ENCODE results near the gene SGF29.

DNA sequence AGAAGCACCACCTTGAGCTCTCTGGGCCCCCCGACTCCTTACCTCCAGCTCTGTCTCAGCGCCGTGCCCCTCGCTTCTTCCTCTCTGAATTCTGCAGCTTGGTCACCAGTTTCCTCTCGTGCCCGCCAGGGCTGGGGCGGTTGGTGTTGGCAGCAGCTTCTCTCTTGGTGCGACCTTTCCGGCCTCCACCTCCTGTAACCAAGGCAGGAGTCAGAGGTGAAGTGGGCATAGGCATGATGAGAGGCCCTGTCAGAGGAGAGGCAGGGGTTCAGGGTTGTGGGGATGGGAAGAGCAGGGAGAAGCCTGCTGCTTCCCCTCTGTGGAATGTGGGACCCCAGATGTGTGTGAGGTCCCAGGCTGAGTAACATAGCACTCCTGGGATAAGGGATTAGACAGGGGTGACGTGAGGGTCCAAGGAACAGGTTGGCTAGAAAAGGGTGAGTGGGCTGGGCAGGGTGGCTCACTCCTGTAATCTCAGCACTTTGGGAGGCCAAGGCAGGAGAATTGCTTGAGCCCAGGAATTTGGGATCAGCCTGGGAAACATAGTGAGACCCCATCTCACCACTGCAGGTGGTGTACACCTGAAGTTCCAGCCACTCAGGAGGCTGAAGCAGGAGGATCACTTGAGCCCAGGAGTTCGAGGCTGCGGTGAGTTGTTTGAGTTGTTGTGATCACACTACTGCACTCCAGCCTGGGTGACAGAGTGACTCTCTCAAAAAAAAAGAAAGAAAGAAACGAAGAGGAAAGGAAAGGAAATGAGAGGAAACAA lies 15.6 kb upstream of the SGF29 start:
- TF ChIP-seq EGR1 (IDR thresholded peaks at IDR 0.05) = no peak
- TF ChIP-seq NFIC (IDR thresholded peaks at IDR 0.05) = no peak
